Limb (tissue), 2 donors: ENCODE data around the gene SH3RF3.
A peak's percentile ranks its signal among the peaks of the same experiment; 100 is the strongest.
"Not testable (repeated sequence)": the region's sequence is repeated elsewhere in the genome, so short reads cannot be mapped to it uniquely, and the experiment has no call there.

Experiments
- DNase-seq, 2 donors: peaks; one replicate each; pipeline ENCODE4 v3.0.0-alpha.2; 2016; ENCODE audit errors: extremely low spot score in 2 of 2

Gene SH3RF3

DNA sequence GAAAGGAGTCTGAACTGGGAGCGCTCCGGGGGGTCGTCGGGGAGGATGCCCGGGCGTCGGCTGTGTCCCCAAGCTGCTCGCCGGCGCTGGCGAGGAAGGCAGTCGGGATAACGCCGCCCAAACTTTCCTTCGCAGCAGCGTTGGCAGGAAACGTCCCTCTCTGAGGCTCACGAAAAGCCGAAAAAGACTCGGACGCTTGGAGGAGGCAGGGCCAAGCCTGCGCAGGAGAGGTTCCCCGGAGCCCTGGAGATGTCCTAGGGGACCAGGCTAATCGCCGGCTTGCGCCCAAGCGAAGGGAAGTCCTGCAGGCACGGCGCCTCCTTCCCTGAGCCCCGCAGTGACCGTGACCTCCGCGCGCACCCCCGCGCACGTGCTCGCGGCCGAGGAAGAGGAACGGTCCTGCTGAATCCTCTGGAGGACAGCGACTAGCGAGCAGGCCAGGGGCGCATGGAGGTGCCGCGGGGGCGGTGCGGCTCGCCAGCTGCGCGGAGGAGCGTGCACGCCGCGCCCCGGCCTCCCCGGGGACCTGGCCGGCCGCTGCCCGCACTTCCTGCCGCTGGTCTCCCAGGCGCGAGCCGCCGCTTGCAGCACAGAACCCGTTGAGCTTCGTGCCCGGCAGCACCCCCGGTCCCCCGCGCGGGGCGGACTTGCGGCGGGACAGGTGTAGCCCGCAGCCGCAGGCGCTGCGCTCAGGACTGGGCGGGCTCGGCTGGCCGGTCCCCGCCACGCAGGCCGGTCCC, at the start of gene SH3RF3:
SH3RF3 (plus strand) TSS at position 590 of the 740 bp plus-strand sequence.
- peak in 1 of 2 donors; percentile 69 for DNase-seq

DNA sequence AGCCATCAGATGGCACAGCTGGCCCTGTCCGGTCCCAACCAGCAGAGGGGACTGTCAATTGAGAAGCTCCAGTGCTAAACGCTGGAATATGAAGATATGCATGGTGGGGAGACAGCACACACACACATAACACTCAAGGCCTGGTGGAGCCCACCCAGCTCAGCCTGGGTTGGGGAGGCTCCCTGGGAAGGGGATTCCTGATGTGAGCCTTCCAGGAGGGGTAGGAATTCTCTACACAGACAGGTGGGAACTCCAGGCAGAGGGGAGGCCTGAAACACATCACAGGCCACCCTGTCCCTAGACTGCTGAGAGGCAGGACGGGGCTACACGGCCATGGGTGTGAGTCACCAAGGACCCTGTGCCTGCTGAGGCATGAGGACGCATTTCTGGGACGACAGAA, 49.4 kb upstream of the SH3RF3 start:
- DNase-seq: no peak

DNA sequence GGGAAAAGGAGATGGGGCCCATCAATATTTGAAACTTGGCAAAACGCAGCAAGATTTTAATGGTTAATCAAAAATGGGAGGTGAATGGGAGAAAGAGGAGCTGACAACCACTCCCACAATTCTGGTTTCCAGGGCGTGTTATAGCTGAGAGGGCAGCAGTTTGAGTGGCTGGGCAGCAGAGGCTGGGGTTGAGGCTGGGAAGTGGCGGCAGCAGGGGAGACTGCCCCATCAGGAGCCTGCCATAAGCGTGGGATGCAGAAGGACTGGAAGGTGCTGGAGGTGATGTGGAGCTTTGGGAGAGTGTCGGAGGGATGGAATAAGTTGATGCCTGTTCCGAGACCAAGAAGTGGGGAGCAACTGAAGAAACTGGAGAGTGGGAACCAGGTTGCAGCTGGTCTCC, 48.9 kb upstream of the SH3RF3 start:
- DNase-seq: no peak

DNA sequence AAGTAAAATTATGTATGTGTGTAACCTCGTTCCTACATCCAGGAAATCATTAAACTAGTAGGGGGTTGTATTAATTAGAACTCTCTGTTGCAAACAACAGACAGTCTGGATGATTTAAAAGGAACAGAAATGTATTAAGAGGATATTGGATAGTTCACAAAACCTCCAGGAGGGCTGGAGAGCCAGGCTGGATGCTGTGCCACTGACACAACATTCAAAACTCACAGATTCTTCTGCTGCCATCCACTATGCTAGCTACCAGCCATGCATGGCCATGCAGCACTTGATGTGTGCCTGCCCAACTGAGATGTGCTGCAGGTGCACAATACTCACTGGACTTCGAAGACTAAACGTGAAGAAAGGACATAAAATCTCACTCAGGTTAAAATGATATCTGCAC, 48.2 kb upstream of the SH3RF3 start:
- no peak for DNase-seq

DNA sequence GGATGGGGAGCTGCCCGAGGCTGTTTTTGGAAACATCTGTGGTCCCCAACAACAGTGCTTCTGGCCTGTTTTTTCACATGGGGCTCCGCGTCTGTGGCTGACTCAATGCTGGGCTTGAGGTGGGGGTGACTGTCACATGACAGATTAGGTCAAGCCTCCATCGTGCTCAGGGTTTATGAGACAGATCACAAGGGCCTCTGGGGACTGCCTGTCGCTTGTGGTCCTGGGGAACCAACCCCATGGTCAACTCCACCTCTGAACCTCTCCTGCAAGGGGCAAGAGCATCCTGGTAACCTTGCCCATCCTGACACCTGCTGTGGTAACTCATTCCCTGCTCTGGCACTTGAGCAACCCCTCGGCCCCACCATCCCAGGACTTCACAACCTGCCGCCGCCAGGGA, 47.6 kb upstream of the SH3RF3 start:
- no peak for DNase-seq

DNA sequence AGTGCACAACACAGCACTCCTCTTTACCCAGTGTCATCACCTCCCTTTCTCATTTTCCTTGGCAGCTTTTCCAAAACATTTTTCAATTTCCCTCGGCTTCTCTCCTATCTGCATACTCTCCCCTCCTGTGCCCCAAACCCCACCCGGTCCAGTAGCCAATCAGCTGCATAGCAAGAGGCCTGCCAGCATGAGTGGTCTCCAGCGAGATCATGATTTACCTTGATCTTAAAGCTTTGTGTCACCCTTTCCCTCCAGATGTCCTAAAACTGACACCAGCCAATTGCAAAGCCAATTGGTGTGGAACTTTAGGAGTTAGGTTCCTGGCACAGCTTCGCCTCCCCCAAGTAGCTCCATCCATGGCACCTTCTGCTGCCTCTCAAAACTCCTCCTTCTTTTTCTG, 45.2 kb upstream of the SH3RF3 start:
- DNase-seq: no peak

DNA sequence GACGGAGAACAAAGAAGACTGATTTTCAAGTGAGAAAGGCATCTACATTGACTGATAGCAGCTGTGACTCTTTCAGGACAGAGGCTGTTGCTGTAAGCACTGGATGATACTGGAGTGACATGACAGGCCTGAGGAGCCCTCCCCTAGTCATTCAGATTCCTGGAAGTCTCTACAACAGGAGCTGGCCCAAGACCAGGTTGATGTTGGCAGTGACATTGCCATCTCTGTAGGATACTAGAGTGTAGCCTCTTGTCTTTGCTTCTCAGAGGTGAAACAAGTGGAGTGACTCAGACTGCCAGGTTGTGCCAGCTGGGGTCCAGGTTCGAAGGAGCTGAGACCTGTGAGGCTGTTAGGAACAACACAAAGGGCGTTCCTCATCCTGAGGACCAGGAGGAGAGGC, 44.7 kb upstream of the SH3RF3 start:
- no peak for DNase-seq

DNA sequence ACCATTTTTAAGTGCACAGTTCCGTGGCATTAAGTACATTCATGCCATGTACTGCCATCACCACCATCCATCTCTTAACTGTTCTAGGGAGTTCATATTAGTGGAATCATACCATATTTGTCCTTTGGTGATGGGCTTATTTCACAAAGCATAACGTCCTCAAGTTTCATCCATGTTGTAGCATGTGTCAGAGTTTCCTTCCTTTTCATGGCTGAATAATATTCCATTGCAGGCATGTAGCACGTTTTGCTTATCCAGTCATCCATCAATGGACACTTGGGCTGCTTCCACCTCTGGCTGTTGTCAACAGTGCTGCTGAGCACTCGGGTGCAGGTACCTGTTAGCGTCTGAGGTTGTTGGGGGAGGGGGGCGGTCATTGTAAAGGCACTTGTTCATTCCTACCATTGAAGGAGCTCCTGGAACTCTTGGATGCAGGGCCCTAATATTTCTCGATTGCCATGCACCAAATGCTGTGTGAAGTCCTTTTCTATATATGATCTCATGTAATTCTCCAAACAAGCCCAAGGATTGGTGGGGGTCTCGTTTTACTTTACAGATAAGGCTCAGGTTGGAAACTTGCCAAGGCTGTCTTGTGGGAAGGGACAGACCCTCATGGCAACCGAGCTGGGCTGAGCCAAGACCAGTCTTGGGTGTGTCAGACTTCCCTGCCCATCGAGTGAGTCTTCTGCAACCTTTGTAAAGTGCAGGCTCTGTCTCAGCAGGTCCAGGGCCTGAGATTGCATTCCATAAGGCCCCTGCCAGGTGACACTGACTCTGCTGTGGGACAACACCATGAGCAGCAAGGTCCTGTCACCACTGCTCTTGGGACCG, 42.9 kb upstream of the SH3RF3 start:
- no peak for DNase-seq

DNA sequence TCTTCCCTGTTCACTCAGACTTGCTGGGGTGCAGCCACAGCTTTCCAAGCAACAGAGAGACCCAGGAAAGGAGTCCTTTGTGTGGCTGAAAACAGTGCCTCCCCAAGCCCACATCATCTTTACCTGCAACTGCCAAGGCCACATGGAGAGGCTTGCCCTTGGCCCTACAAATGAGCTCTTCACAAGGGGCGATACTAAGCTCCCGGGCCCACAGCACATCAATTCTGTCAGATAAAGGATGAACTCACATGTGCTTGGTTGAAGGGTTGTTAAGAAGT, 42.3 kb upstream of the SH3RF3 start:
- no peak for DNase-seq

DNA sequence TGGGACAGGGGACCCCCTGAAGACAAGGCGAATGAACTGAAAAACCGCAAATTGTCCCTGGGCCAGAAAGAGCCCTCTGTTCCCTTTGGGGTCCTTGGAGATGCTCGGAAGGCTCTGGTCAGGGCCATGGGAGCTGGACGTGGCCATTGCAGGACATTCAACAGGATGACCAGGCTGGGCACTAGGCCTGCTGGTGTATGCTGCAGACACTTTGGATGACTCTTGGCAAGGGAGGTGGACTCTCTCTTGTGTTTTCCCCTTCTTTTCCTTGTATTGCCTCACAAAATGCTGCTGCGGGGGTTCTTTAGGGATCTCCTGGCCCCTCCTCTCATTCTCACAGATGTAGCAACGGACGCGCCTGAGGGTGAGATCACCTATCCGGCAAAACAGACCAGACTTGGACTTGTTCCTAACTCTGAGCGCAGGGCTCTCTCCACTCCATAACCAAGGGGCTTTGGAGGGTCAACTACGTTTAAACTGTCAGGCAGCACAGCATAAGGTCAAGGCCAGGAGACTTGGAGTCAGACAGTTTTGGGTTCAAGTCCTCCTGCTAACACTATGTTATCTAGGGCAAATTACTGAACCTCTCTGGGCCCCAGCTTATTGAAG, 41.8 kb upstream of the SH3RF3 start:
- DNase-seq: no peak

DNA sequence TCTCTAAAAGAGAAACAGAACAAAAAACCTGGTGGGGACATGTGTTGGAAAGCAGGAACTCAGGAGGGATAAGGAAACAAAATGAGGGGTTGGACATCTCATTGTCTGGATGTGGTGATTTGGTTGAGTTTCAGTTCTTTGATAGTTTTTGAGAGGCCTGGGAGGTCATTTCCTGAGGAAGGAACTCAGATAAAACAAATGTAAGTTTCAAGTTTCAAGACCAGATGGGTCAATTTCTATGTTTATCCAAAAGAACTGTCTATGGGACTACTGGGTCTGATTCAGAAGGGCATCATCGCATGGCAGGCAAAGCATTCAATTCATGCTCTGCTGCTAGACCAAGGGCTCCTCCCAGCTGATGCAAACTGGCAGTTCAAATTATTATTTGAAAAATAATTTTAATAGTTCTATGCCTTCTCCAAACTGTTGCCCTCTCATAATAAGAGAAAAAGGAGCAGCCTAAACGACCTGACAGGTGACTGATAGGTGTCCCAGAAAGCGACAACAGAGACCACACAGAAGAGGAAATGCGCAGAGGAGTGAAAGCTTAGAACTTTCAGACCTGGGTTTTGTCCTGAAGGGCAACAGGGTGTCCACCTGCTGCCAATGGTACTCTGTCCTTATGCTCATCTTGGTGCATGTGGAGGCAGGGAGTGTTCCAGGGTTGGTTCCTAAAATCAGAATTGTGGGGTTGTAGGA, 39.3 kb upstream of the SH3RF3 start:
- no peak for DNase-seq

DNA sequence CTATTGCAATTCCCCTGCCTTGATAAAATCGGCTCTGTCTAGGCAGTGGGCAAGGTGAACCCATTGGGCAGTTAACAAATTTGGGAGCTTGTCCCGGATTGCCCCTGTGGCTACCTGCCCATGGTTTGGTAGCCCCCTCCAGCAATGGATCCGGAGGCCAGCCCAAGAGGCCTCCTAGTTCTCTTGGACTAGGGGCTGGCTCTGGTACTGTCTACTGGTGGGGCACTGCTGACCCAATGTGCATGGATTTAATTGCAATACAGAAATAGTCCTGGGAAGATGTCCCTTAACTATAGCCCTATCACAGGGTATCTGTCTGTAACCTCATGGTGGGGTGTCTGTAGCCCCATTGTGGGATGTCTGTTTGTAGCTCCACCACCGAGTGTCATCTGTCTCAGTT, 37.5 kb upstream of the SH3RF3 start:
- no peak for DNase-seq

DNA sequence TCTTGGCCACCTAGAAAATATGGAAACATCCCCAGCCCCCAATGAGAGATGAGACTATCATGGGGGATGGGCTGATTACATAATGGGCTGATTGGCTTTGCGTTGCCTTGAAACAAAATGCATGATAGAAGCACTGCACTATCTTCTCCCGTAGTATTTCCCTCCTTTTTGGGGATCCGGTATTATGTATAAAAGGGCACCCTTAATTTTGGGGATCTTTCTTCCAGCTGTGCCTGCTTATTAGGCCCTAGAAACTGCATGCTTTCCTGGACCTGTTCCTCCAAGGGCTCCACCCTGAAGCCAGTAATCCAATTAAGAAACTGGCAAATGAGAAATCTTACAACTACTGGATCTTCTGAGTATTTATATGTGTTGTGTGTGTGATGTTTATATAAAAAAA, 34.9 kb upstream of the SH3RF3 start:
- no peak for DNase-seq

DNA sequence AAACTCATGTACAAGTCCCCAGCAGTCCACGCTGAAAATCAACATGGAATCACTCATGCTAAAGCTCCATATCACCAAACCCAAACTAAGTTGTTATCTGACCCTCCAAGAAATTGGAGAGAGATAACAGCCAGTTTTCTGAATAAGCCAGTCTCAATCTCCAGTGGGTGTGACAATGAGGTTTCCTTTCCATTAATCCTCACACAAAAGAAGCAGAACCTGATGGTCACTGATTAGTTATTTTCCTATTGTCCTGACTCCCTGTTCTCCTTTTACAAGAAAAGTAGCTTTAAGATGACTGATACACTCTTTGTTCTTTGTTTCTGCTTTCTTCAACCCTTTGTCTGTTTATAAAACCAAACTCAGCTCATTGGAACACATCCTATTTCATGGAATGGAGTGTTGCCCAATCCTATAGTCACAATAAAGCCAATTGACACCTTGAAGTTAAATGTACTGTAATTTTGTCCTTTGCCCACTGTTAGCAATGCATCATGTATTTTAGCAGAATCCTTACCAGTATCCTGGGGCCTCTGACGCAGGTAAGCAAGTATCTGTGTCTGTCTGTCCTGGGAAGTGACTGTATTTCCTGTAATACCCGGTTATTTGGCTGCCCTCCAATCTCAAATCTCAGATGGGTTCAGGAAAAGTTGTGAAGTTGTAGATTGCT, 30.6 kb upstream of the SH3RF3 start:
- no peak for DNase-seq

DNA sequence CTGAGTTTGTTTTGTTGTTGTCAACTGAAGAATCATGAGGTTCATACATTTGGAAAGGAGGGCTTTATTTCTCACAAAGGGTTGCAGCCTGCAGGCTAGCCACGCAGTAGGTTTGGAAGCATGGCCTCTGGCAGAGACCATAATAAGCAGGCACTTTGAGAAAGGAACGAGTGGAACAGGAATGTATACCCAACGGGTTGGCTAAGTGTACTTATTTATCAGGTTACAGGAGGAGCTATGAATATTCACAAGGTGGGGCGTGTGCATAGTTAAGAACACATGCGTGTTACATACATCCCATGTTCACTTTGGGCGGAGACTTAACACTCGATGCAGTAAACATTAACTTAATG, 30.1 kb upstream of the SH3RF3 start:
- DNase-seq: no peak

DNA sequence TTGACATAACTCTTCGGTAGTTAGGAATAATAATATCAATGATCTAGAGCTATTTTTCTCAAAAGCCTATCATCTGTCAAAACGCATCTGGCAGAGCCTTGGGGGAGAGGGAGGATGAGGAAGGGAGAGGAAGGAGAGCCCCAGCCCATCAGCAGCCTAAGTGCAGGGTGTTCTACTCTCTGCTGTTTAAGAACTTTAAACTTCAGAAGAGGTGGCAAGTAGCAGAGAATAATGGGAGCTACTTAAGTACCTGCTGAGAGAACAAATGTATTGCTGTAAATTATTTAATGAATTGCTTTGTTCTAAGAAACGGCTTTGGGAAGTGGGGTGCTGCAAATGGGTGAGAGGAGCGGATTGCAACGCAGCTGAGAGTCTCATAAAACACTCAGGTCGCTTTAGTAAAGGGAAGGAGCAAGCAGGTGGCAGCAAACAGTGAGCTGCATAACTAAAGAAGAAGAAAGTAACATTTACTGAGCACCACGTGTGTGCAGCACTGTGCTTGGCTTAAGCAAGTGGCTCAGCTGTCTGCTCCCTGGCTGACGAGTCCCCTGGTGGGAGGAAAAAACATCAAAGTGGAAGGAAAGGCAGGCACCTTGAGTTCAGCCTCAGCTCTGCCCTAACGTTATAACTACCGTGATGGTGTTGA, 26.3 kb upstream of the SH3RF3 start:
- DNase-seq: no peak

DNA sequence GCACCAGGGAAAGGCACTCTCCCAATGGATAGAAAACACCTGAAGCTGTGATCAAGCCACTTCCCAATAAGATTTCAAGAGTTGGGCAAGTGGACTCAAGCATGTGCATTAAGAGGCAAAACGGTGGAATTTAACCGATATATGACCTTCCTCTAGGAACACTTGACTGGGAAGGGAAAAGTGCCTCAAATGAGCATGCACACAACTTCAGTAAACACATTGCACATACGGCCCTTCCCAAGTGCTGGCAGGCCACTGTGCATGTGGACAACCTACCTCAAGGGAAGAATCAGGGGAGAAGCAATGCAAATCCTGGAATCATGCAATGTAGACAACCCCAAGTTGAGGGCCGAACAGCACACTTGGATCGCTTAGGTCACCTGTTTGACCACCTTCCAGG, 23.9 kb upstream of the SH3RF3 start:
- no peak for DNase-seq

DNA sequence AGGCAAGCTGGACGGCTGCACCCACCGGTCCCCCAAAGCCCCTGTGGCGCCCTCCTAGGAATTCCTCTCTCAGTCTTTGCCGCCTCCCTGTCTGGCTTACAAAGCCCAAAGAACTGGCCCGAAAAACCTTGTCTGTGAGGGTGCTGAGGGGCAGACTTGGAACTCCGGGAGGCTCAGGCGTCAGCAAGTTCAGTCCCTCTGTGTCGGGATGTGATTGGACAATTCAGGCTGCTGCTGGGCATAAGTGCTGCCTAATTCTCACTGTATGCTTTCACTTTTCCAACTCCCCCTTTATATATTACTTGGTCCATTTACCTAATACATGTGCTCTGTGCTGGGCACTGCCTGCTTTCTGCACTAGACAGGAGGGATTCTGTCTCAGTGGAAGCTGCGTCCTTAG, 20.3 kb upstream of the SH3RF3 start:
- no peak for DNase-seq

DNA sequence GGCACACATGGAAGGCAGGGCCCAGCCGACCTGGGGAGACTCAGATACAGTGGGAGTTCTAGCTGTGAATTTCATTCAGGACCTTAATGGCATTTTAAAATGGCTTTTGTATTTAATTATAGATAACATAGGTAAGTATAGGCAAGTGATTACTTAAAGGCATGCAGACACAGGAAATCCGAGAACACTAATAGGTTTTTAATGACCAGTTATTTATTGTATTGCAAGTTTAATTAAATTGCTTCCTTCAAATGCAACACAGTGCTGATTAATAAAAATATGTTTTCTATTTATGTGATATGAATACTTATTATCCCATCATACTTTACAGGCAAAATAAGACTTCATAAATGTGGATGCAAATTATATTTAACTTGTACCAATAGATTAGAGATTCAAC, 19.7 kb upstream of the SH3RF3 start:
- DNase-seq: no peak

DNA sequence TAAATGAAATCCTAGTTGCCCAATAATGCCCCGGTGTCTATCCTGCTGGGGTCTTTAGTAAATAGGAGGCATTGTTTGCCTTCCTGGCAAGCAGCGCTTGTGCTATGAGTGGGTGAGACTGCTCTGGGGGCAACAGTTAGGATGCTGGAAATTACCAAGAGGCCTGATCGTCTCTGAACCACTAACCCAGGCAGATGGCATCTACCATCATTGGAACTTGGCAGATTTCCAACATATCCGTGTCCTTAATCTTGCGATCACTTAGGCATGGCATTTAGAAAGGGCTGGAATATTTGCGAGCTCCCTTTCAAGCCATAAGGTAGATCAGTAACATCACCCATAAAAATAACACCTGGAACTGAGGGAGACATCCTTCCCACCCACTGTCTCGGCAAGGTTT, 18.8 kb upstream of the SH3RF3 start:
- DNase-seq: no peak

DNA sequence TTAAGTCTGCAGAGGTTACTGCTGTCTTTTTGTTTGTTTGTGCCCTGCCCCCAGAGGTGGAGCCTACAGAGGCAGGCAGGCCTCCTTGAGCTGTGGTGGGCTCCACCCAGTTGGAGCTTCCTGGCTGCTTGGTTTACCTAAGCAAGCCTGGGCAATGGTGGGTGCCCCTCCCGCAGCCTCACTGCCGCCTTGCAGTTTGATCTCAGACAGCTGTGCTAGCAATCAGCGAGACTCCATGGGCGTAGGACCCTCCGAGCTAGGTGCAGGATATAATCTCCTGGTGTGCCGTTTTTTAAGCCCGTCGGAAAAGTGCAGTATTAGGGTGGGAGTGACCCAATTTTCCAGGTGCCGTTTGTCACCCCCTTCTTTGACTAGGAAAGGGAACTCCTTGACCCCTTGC, 11.8 kb upstream of the SH3RF3 start:
- DNase-seq: not testable (repeated sequence)
